ENCODE results near the gene ATOH8.

ATOH8 gene

GRCh38 chr2:85790499-85791188 is 36.9 kb downstream of the ATOH8 start:
- TF ChIP-seq, protein P1, sequence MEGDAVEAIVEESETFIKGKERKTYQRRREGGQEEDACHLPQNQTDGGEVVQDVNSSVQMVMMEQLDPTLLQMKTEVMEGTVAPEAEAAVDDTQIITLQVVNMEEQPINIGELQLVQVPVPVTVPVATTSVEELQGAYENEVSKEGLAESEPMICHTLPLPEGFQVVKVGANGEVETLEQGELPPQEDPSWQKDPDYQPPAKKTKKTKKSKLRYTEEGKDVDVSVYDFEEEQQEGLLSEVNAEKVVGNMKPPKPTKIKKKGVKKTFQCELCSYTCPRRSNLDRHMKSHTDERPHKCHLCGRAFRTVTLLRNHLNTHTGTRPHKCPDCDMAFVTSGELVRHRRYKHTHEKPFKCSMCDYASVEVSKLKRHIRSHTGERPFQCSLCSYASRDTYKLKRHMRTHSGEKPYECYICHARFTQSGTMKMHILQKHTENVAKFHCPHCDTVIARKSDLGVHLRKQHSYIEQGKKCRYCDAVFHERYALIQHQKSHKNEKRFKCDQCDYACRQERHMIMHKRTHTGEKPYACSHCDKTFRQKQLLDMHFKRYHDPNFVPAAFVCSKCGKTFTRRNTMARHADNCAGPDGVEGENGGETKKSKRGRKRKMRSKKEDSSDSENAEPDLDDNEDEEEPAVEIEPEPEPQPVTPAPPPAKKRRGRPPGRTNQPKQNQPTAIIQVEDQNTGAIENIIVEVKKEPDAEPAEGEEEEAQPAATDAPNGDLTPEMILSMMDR (IDR thresholded peaks at IDR 0.05; ENCODE audit: low read depth, low read length, missing control alignments): no peak
- no peak for DNase-seq (ENCODE audit: low read depth)
- H3K4me3 ChIP-seq (ENCODE audit: low read depth, low read length): no peak overlapping the region

DNA sequence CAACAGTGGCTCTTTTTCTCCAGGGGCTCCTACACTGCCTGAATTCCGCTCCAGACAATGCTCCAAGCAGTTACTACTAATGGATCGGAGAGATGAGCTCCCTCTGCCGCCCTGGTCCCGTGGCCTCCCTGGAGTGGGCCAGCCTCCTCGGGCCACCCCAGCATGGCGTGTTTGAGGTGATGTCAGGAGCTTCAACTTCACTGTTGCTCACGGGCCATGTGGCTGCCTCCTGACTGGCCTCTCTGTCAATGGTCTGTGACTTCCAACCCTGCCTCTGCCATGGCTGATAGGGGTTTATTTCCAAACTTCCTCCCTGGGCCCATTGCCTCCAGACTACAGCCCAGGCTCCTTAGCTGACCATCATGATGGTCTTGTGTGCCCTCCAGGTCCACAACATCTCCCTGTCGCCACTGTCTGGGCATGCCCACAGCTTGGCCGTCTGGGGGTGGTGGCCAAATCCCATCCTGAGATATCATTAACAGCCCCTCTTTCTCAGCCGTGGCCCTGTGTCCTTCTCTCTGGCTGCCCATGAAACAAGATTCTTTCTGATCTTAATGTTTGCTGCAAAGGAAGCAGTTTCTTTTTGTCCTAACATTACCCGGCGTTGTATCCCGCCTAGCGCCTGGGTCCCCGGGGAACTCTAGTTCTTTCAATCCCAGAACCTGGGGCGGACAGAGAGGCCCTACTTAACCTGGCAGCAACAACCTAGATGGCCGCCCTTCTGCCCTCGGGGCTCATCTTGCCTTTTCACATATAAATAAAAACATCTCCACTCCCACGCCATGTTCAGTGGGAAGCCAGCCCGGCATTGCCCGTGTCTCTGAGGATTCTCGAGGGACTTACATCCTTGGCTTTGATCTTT is 38.1 kb downstream of the ATOH8 start:
- DNase-seq (ENCODE audit: low read depth): no peak
- TF ChIP-seq, protein P1 (IDR thresholded peaks at IDR 0.05; ENCODE audit: low read depth, low read length, missing control alignments): no peak
- no peak overlapping the region for H3K4me3 ChIP-seq (ENCODE audit: low read depth, low read length)

DNA sequence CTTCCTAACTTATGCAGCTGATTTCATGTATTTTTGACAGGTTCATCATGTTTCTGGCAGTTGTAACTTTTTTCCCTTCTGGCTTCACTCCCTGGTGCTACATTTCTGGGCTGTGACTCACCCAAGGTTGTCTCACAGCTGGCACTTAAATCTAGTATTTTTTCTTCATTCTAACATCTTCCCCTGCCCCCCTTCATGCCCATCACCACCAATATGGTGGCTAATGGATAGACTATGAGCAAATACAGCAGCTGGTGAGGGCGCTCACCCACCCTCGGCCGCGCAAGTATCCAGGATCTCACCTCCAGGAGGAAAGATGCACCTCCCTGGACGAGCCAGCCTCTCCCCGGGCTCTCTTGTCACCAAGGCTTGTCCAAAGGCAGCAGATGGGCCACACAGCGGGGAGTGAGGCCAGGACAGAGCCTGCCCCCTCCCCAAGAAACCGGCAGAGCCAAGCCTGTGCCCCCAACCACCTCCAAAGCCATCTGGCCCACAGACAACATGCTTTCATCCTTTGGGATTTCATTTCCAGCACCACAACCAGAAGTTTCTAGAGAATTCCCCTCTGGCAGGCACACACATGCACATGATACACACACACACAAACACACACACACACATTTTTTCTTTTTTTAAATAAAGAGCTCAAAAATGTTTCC is 39.1 kb downstream of the ATOH8 start:
- DNase-seq (ENCODE audit: low read depth): no peak
- TF ChIP-seq, protein P1 (IDR thresholded peaks at IDR 0.05; ENCODE audit: low read depth, low read length, missing control alignments): no peak
- H3K4me3 ChIP-seq (ENCODE audit: low read depth, low read length): no peak overlapping the region

DNA sequence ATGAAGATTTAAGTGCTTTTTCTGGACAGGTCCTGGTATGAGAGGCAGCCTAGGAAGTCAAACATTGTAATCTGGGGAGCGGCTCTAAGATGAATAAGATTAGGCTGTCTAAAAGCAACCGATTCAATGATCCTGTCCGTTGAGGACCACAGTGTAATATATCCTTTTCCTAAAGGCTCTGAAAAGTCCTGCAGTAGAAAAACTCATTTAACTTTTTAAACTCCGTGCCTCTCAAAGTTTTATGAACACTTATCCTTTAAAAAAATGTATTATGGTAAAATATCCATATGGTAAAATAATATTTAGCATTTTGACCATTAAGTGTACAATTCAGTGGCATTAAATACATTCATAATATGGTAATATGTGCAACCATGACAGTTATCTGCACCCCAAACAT is 39.8 kb downstream of the ATOH8 start:
- H3K4me3 ChIP-seq (ENCODE audit: low read depth, low read length): no peak overlapping the region
- TF ChIP-seq, protein P1 (IDR thresholded peaks at IDR 0.05; ENCODE audit: low read depth, low read length, missing control alignments): no peak
- no peak for DNase-seq (ENCODE audit: low read depth)

DNA sequence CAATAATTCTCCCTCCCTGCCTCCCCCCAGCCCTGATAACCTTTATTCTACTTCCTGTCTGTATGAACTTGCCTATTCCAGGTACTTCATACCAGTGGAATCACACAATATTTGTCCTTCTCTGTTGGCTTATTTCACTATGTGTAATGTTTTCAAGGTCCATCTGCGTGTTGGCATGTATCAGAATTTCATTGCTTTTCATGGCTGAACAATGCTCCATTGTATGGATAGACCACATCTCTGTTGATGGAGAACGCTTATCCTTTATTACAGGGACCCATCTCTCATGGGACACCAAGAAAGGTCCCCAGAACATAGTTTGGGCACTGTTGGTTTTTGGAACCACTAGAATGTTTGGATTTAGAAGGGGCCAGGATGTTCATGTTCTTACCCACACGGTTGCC is 40.2 kb downstream of the ATOH8 start:
- TF ChIP-seq, protein P1 (IDR thresholded peaks at IDR 0.05; ENCODE audit: low read depth, low read length, missing control alignments): no peak
- no peak overlapping the region for H3K4me3 ChIP-seq (ENCODE audit: low read depth, low read length)
- DNase-seq (ENCODE audit: low read depth): no peak

- TF ChIP-seq, protein P1 (IDR thresholded peaks at IDR 0.05; ENCODE audit: low read depth, low read length, missing control alignments): no peak
- no peak for DNase-seq (ENCODE audit: low read depth)
- no peak overlapping the region for H3K4me3 ChIP-seq (ENCODE audit: low read depth, low read length)
These were observed 40.8 kb downstream of the ATOH8 start for GRCh38 chr2:85794491-85795121.

Data from GM12864 (cell line).